HG02588 (cell line): ENCODE measurements around the gene CR1L.
"Not testable (repeated sequence)": the region's sequence is repeated elsewhere in the genome, so short reads cannot be mapped to it uniquely, and the experiment has no call there.

Experiments used
- ATAC-seq: cut with Tn5 transposase; IDR thresholded peaks from one replicate; pipeline ENCODE4 v1.9.1; 2021; ENCODE audit warnings: mild to moderate bottlenecking, moderate library complexity; ENCODE audit not compliant: unreplicated experiment

The CR1L gene

GRCh38 chr1:207744000-207744534 is 99.1 kb downstream of the CR1L start:
- no peak for ATAC-seq

- no peak for ATAC-seq
Measured at GRCh38 chr1:207745285-207745684, 100.4 kb downstream of the CR1L start.

- no peak for ATAC-seq
Measured at GRCh38 chr1:207745839-207746767, 101.2 kb downstream of the CR1L start.

GRCh38 chr1:207747627-207748492 is 102.9 kb downstream of the CR1L start:
- no peak for ATAC-seq

- ATAC-seq = no peak
Measured at GRCh38 chr1:207748737-207749528, 104.0 kb downstream of the CR1L start.

- ATAC-seq = no peak
Measured at GRCh38 chr1:207750631-207751305, 105.8 kb downstream of the CR1L start.

GRCh38 chr1:207751463-207751789 is 106.5 kb downstream of the CR1L start:
- peak; percentile 1 for ATAC-seq

- ATAC-seq = peak; percentile 96
Measured at GRCh38 chr1:207751790-207752455, 107.0 kb downstream of the CR1L start, which contains the start of gene CD46. TSS of gene CD46 (plus strand) at chr1:207752054. CDS start at chr1:207752213, 159 bp downstream.

GRCh38 chr1:207752456-207752998 is 107.6 kb downstream of the CR1L start:
- peak; percentile 35 for ATAC-seq

GRCh38 chr1:207753611-207754010 is 108.7 kb downstream of the CR1L start:
- no peak for ATAC-seq

GRCh38 chr1:207754011-207754410 is 109.1 kb downstream of the CR1L start:
- no peak for ATAC-seq

- no peak for ATAC-seq
Measured at GRCh38 chr1:207754974-207755700, 110.2 kb downstream of the CR1L start.

GRCh38 chr1:207755846-207756693 is 111.1 kb downstream of the CR1L start:
- no peak for ATAC-seq

GRCh38 chr1:207762622-207763021 is 117.7 kb downstream of the CR1L start:
- ATAC-seq = no peak

GRCh38 chr1:207763091-207763490 is 118.2 kb downstream of the CR1L start:
- ATAC-seq = no peak

- no peak for ATAC-seq
Measured at GRCh38 chr1:207763972-207764371, 119.0 kb downstream of the CR1L start.

- no peak for ATAC-seq
Measured at GRCh38 chr1:207766569-207766968, 121.6 kb downstream of the CR1L start.

- not testable (repeated sequence) for ATAC-seq
Measured at GRCh38 chr1:207770514-207770913, 125.6 kb downstream of the CR1L start.
